Measurements from ENCODE around the gene NCOA4.

NCOA4 gene

GRCh38 chr10:46030091-46030937, at the start of gene NCOA4:
Gene NCOA4, minus strand, starts transcription at chr10:46030623. Its CDS starts 13,943 bp downstream, at chr10:46016680.
- peak; percentile 76 for TF ChIP-seq CTCF (conservative IDR thresholded peaks at IDR 0.05; ENCODE audit: low read depth)
- peak; percentile 99 for DNase-seq (ENCODE audit: low spot score)
- H3K27ac ChIP-seq = peak within 1 kb of the TSS; percentile 86
- ChIA-PET CTCF (no interaction called here), POLR2A (ENCODE audit: low non-redundant PET) (no interaction called here)

- ChIA-PET CTCF (no interaction called here), POLR2A (ENCODE audit: low non-redundant PET) (no interaction called here)
- no peak for TF ChIP-seq CTCF (conservative IDR thresholded peaks at IDR 0.05; ENCODE audit: low read depth)
- no peak for DNase-seq (ENCODE audit: low spot score)
- no peak overlapping the region for H3K27ac ChIP-seq
These were observed 49.6 kb upstream of the NCOA4 start for GRCh38 chr10:46079831-46080585.

GRCh38 chr10:46077731-46078413, 47.4 kb upstream of the NCOA4 start:
- H3K27ac ChIP-seq = no peak overlapping the region
- POLR2A ChIA-PET (ENCODE audit: low non-redundant PET) = no interaction called here
- TF ChIP-seq CTCF (conservative IDR thresholded peaks at IDR 0.05; ENCODE audit: low read depth) = no peak
- CTCF ChIA-PET = no interaction called here
- DNase-seq (ENCODE audit: low spot score) = no peak

GRCh38 chr10:46077141-46077554, 46.7 kb upstream of the NCOA4 start:
- H3K27ac ChIP-seq = no peak overlapping the region
- TF ChIP-seq CTCF (conservative IDR thresholded peaks at IDR 0.05; ENCODE audit: low read depth) = no peak
- DNase-seq (ENCODE audit: low spot score) = no peak
- ChIA-PET POLR2A (ENCODE audit: low non-redundant PET) (no interaction called here), CTCF (no interaction called here)

GRCh38 chr10:46075869-46076268, 45.4 kb upstream of the NCOA4 start:
- CTCF ChIA-PET = no interaction called here
- POLR2A ChIA-PET (ENCODE audit: low non-redundant PET) = no interaction called here
- TF ChIP-seq CTCF (conservative IDR thresholded peaks at IDR 0.05; ENCODE audit: low read depth) = no peak
- no peak overlapping the region for H3K27ac ChIP-seq
- DNase-seq (ENCODE audit: low spot score) = no peak

GRCh38 chr10:46074196-46074946, 43.9 kb upstream of the NCOA4 start:
- DNase-seq (ENCODE audit: low spot score) = no peak
- ChIA-PET CTCF (no interaction called here), POLR2A (ENCODE audit: low non-redundant PET) (no interaction called here)
- TF ChIP-seq CTCF (conservative IDR thresholded peaks at IDR 0.05; ENCODE audit: low read depth) = no peak
- H3K27ac ChIP-seq = no peak overlapping the region
